GM12878 (cell line): ENCODE results near the gene AKAP7. TPM values are rescaled to one million over a fixed set of nuclear protein-coding genes. Genes with fewer than 3 reads are reported as not detected.

Source experiments
- ATAC-seq: fragments of 200-7000 bp; cut with Tn5 transposase; 3 replicates; pipeline ENCODE4 v1.9.1; 2020; ENCODE audit warnings: mild to moderate bottlenecking, moderate library complexity
- BruUV-seq: library from RNA; stranded (reverse); fragments of 400-500 nt; replicated peaks from 2 replicates; lab custom pipeline; 2021; lab: Mats Ljungman, UMichigan
- CTCF ChIA-PET: fragments of 300-600 bp; sonication (Branson Sonifier 250); formaldehyde crosslinking; extraction: SDS; loops from one replicate; lab custom pipeline; 2021; ENCODE audit warnings: inconsistent platforms; lab: Yijun Ruan, JAX
- POLR2A ChIA-PET: fragments of 350-600 bp; formaldehyde crosslinking; extraction: SDS; loops from one replicate; lab custom pipeline; 2021; ENCODE audit warnings: inconsistent platforms; lab: Charles Lee
- RAD21 ChIA-PET: fragments of 300-600 bp; sonication (Branson Sonifier 250); formaldehyde crosslinking; loops from one replicate; lab custom pipeline; 2023; ENCODE audit warnings: antibody characterized with exemption; ENCODE audit not compliant: unreplicated experiment; lab: Charles Lee
- SMC1A ChIA-PET: fragments of 300-600 bp; sonication (Branson Sonifier 250); formaldehyde crosslinking; loops from one replicate; lab custom pipeline; 2023; ENCODE audit not compliant: unreplicated experiment, uncharacterized antibody; lab: Charles Lee
- DNase-seq: peaks from one replicate; pipeline ENCODE4 v3.0.0-alpha.2; 2011; ENCODE audit warnings: low read depth, low spot score
- FAIRE-seq: peaks from 3 replicates; lab custom pipeline; 2011; peaks lifted over from hg19 to GRCh38; lab: Jason Lieb, UNC
- H2AFZ ChIP-seq: 2 replicates; pipeline ENCODE4 v1.6.0; 2011; ENCODE audit warnings: low read depth, low read length, control low read depth; ENCODE audit not compliant: control insufficient read depth
- H3K27ac ChIP-seq: 2 replicates; pipeline ENCODE4 v1.5.1; 2011; ENCODE audit warnings: control low read depth; ENCODE audit not compliant: control insufficient read depth, insufficient read depth
- H3K27me3 ChIP-seq, 2 experiments: replicated peaks in 1 of 2; 2 replicates each; pipeline versions ENCODE4 v1.6.0 to v1.6.1; 2011; ENCODE audit warnings: low read length in 1 of 2; ENCODE audit not compliant: control insufficient read depth in 2 of 2, insufficient read depth in 2 of 2
- H3K36me3 ChIP-seq, 2 experiments: 2 replicates each; pipeline ENCODE4 v1.5.1; 2011; ENCODE audit warnings: low read length in 1 of 2; ENCODE audit not compliant: control insufficient read depth in 2 of 2, insufficient read depth in 2 of 2
- H3K4me1 ChIP-seq: 2 replicates; pipeline ENCODE4 v1.6.1; 2011; ENCODE audit warnings: mild to moderate bottlenecking, low read length, moderate library complexity, mixed read lengths; ENCODE audit not compliant: control insufficient read depth, insufficient read depth
- H3K4me2 ChIP-seq: 2 replicates; pipeline ENCODE4 v1.6.0; 2011; ENCODE audit warnings: control low read depth; ENCODE audit not compliant: control insufficient read depth, insufficient read depth
- H3K4me3 ChIP-seq: fragments of 200-600 bp; sonication (generic); 2 replicates; pipeline ENCODE4 v1.5.1; 2016
- H3K79me2 ChIP-seq: 2 replicates; pipeline ENCODE4 v1.6.0; 2011; ENCODE audit warnings: low read length; ENCODE audit not compliant: control insufficient read depth, insufficient read depth
- H3K9ac ChIP-seq: 2 replicates; pipeline ENCODE4 v1.8.0; 2011; ENCODE audit warnings: low read length, control low read depth, mixed read lengths; ENCODE audit not compliant: control insufficient read depth, insufficient read depth
- H3K9me3 ChIP-seq: replicated peaks from 3 replicates; pipeline ENCODE4 v1.5.1; 2011; ENCODE audit warnings: mild to moderate bottlenecking, low read length; ENCODE audit not compliant: control insufficient read depth, insufficient read depth
- H4K20me1 ChIP-seq: 2 replicates; pipeline ENCODE4 v1.6.0; 2011; ENCODE audit not compliant: control insufficient read depth, insufficient read depth
- ETV6 ChIP-seq, 2 experiments: fragments of 450-650 bp in 1 of 2; IDR thresholded peaks in 1 of 2; conservative IDR thresholded peaks in 1 of 2; 2 replicates each; pipeline ENCODE4 v1.6.1; 2014; ENCODE audit warnings: antibody characterized with exemption in 1 of 2, borderline replicate concordance in 1 of 2, low read depth in 1 of 2, mild to moderate bottlenecking in 1 of 2, moderate library complexity in 1 of 2
- IKZF2 ChIP-seq, 2 experiments: fragments of 450-650 bp; IDR thresholded peaks; 2 replicates each; pipeline ENCODE4 v1.6.1; 2017; ENCODE audit warnings: mild to moderate bottlenecking in 2 of 2, moderate library complexity in 2 of 2
- JUND ChIP-seq: IDR thresholded peaks from 2 replicates; pipeline ENCODE4 v1.6.1; 2012; ENCODE audit warnings: low read depth, mild to moderate bottlenecking, low read length, improper control_type of control experiment, moderate library complexity
- MTA2 ChIP-seq: fragments of 450-650 bp; IDR thresholded peaks from 2 replicates; pipeline ENCODE4 v1.6.1; 2016; ENCODE audit warnings: low read depth, mild to moderate bottlenecking, moderate library complexity
- NFIC ChIP-seq: IDR thresholded peaks from 2 replicates; pipeline ENCODE4 v1.6.1; 2012; ENCODE audit warnings: low read depth, mild to moderate bottlenecking, inconsistent platforms, low read length, moderate library complexity
- RB1 ChIP-seq: fragments of 450-650 bp; formaldehyde crosslinking; IDR thresholded peaks from 2 replicates; pipeline ENCODE4 v1.6.1; 2017; ENCODE audit warnings: mild to moderate bottlenecking, borderline replicate concordance
- SREBF2 ChIP-seq: IDR thresholded peaks from 2 replicates; pipeline ENCODE4 v1.6.1; 2012; ENCODE audit warnings: mild to moderate bottlenecking, low read length
- TCF3 ChIP-seq: IDR thresholded peaks from 2 replicates; pipeline ENCODE4 v1.6.1; 2012; ENCODE audit warnings: low read depth, mild to moderate bottlenecking, low read length, borderline replicate concordance; ENCODE audit not compliant: insufficient read depth
- WGBS: methylation state at CpG from one replicate; pipeline ENCODE4 v1.1.6; 2016; ENCODE audit warnings: low lambda C conversion rate; ENCODE audit not compliant: insufficient replicate concordance, insufficient coverage; ENCODE audit errors: missing lambda C conversion rate; 5-methylcytosine and 5-hydroxymethylcytosine counted together
- in situ Hi-C: fragments of 300-500 bp; cut with MboI; formaldehyde crosslinking; loops from 9 replicates; pipeline ENCODE4 v1.14.3; 2018; ENCODE audit warnings: mixed read lengths
- intact Hi-C: fragments of 100-400 bp; cut with micrococcal nuclease; formaldehyde crosslinking; loops from one replicate; pipeline ENCODE4 v1.14.2; 2022; ENCODE audit not compliant: unreplicated experiment
- polyA plus RNA-seq, 11 experiments: library from polyadenylated mRNA; depleted of rRNA in 4 of 11; unstranded in 6 of 11; stranded (reverse) in 5 of 11; fragments of >200 nt; fragmentation: Nextera tagmentation in 4 of 11; fragmentation: Illumina TruSeq in 1 of 11; extraction: Ambion mirVana in 4 of 11; extraction: Trizol in 1 of 11; gene quantifications; 1 replicate in 1 of 11; 2 replicates in 10 of 11; pipeline versions ENCODE4 v1.2.1 to v1.2.3, GENCODE V29; 2011 to 2016; ENCODE audit warnings: inconsistent platforms in 2 of 11, missing spikeins in 2 of 11, low read depth in 1 of 11
- total RNA-seq, 4 experiments: library from RNA; depleted of rRNA in 3 of 4; stranded (reverse); fragments of >200 nt in 3 of 4; fragmentation: Illumina TruSeq in 1 of 4; extraction: Trizol in 1 of 4; gene quantifications; 2 replicates each; pipeline versions ENCODE4 v1.2.1 to v1.2.3, GENCODE V29; 2013 to 2021

Gene AKAP7
- total and polyA plus RNA-seq, 10 of the 15 experiments (the other 5 are each of a cell fraction or from before 2014, with no cell fraction given), result 0.06 to 0.58 (median 0.28) TPM; not detected in 1

- no peak for ATAC-seq
- no peaks in the 10 kb centered on the region for H3K4me1 ChIP-seq
- no peak overlapping the region for H3K4me2 ChIP-seq
- intact Hi-C loops, result no loop called here
- H3K36me3 ChIP-seq, result no peaks in the 10 kb centered on the region
- RAD21 ChIA-PET, result no interaction called here
- no peak for TF ChIP-seq SREBF2
- no peak for TF ChIP-seq IKZF2 (IDR thresholded peaks at IDR 0.05)
- TF ChIP-seq ETV6 (conservative IDR thresholded peaks at IDR 0.05 in 1 of 2, IDR thresholded peaks at IDR 0.05 in 1 of 2; ENCODE audit: borderline replicate concordance in 1 of 2, low read depth in 1 of 2), result no peak
- TF ChIP-seq JUND, result no peak
- no peak for TF ChIP-seq NFIC
- TF ChIP-seq MTA2, result no peak
- TF ChIP-seq TCF3, result no peak
- no peak for TF ChIP-seq RB1
- no peaks in the 10 kb centered on the region for H4K20me1 ChIP-seq
- H2AFZ ChIP-seq, result no peak overlapping the region
- no peak overlapping the region for H3K4me3 ChIP-seq
- SMC1A ChIA-PET, result no interaction called here
- no peaks in the 10 kb centered on the region for H3K27me3 ChIP-seq
- POLR2A ChIA-PET, result no interaction called here
- no peak overlapping the region for H3K9ac ChIP-seq
- CTCF ChIA-PET, result no interaction called here
- FAIRE-seq, result no peak
- no peaks in the 10 kb centered on the region for H3K79me2 ChIP-seq
- no peak overlapping the region for H3K27ac ChIP-seq
- in situ Hi-C loops, result no loop called here
- no peak for DNase-seq
- no TSS peak for BruUV-seq
- no peaks in the 10 kb centered on the region for H3K9me3 ChIP-seq
- WGBS, result 85% methylated on average over 5 of the region's 5 CpGs
Measured at GRCh38 chr6:131268303-131268702, 133.0 kb downstream of the AKAP7 start.
